T-helper 2 cell (primary cell): ENCODE measurements around the gene KCNV2.
"Not testable (repeated sequence)": the region's sequence is repeated elsewhere in the genome, so short reads cannot be mapped to it uniquely, and the experiment has no call there.

Experiments
- DNase-seq, 5 experiments: peaks; one replicate each; pipeline versions ENCODE4 v3.0.0 to v3.0.0-alpha.2; 2012 to 2022
- total RNA-seq, 2 donors: gene quantifications; one replicate each; lab custom pipeline; 2026; lab: John Stamatoyannopoulos, UW

KCNV2 gene
- total RNA-seq = 0 reads per million in 2 donors

DNA sequence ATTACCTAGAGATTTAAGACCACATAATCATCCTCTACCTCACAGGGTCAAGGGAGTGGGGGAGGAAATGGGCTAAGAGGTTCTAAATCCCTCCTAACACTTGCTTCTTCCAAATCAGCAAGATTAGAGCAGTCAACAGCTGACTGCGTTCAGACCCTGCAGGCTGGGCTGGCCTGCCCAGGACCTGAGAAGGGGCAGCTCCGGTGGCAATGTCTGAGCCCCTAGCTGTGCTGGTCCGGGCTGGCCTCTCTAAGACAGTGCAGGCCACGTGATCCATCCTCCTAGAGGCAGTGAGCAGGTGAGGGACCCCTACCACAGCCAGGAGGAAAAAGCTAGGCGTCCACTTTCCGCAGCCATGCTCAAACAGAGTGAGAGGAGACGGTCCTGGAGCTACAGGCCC lies at the start of gene KCNV2:
TSS of gene KCNV2 (plus strand) at position 126 of the 400 bp plus-strand sequence. CDS start at position 356, 230 bp downstream.
- no peak for DNase-seq

DNA sequence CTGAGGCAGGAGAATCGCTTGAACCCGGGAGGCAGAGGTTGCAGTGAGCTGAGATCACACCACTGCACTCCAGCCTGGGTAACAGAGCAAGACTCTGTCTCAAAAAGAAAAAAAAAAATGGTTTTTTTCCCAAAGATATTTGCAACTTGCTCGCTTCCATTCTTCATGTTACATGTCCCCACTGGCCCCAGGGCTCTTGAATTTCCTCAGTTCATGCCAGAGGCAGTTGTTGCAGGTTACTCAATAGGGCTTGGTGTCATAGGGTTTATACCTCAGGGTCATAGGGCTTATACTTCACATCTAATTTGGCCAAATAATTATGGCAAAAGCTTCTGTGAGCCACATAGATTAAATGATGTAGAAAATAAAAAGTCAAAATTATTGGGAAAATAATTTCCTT lies 44.1 kb upstream of the KCNV2 start:
- no peak for DNase-seq

DNA sequence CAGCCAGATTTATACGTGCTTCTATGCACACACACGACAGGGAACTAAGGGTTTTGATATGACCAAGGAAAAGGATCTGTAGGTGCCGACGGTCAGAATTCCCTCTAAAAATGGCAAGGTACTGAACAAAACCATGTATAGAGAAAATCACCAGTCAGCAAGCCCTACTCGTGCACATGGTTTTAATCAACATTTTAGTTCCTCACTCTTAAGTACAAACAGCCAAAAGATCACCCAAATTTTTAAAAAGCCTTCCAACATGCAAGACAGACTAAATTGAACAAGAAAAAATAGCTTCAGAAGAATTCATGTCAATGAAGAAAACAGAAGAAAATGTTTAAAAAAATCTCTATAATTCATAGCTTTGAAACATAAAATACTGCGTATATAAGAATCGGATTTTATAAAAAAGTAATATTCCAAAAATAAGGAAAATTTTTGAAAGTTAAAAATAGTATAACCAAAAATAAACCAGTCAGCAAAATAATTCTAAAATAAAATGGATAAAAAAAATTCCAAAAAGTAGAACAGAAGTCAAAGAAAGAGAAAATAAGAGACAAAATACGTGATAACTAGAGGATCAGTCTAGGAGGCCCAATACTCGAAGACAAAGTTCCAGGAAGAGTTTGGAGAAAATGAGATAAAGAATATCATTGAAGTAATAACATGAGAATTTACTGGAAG lies 43.0 kb upstream of the KCNV2 start:
- no peak for DNase-seq

DNA sequence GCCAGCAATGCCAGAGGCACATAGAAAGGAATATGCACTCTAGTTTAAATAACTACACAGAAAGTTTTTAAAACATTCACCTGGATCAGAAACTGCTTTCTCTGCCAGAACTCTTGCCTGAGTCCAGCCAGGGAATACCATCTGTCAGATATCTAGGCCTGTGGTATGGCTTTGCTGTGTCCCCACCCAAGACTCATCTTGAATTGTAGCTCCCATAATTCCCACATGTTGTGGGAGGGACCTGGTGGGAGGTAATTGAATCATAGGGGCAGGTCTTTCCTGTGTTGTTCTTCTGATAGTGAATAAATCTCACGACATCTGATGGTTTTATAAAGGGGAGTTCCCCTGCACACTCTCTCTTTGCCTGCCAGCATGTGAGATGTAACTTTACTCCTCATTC lies 41.5 kb upstream of the KCNV2 start:
- no peak for DNase-seq

DNA sequence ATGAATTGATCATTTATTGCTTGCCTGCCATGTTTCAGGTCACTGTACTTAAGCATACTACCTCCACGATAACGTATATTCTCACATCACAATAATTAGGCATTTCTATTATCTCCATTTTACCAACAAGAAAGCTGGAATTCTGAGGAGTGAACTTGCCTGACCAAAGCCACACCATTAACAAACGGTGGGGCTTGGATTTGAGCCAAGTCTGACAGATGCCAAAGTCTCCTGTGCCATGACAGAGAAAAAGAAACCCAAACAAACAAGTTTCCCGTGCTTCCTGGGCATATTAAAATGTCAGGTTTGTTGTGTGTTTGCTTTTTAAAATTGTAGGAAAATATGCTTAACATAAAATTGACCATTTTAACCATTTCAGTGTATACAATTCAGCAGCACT lies 40.8 kb upstream of the KCNV2 start:
- no peak for DNase-seq

DNA sequence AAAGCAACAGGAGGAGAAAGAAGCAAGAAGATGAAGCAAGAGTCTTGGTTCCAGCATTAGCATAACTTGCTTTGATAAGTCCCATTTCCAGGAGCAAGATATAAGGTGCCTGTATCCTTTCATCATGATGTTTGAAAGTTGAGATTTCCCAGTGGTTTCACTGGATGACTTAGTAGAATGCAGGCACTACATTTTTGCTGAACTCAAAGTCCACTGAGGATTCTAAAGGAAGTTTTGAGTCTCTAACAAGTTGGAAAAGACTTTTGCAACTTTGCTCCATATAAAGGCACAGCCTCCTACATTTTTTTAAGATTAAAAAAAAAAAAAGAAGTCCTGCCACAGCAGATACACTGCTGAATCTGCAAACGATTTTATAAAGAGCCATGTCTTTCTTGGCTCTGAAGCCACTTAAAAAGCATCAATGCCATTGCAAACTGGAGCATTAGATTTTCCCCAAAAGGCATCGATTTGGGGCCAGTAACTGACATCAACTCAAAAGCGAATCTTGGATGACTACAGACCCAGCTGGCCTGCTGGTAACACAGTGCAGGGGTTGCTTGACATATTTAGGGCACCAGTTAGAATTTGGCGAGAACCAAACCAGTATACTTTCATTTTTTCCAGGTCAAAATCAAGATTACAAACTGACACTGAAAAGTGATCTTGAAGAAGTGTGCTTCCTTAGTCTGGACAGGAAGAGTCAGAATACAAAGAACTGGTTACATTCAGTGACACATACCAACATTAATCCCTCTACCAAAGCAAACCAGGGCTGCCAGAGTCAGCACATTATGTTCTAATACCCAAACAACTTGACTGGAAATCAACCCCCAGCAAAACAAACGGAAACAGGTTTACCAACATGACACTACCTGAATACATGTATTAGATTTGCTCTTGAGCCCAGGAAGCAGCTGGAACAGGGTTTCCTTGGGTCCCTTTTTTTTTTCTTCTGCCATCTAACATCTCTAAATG lies 39.1 kb upstream of the KCNV2 start:
- DNase-seq = no peak

DNA sequence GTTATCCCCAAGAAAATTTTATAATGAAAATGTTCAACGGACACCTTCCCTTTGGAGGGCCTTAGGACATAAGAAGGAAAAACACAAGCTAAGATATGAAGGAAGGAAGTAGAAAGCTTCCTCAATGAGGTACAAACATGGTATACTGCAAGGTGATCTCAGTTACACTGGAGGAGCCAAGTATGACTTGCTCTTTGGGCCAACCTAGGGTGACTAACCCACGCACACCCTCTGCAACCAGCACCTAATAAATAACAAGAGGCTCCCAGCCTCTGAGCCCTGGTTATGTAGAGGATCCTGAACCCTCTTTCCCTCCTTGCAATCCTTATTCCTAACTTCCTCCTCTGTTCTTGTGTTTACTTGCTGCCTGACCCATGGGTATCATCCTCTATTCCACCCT lies 38.3 kb upstream of the KCNV2 start:
- DNase-seq = no peak

DNA sequence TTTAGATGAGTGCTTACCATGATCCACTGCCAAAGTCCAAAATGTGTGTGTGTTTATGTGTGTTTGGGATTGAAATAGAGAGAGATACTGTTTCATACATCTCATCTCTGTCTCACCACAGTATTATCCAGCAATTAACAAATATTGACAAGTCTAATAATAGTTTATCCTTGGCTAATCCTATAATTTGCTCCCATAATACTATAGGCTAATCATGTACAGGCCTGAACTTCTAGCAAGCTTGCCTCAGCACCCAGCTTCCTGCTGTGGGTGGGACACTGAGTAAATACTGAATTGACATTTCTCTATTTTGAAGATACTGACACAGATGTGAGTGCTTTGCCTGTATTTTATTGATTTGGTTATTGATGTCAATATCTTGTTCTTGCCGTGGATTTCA lies 35.3 kb upstream of the KCNV2 start:
- no peak for DNase-seq

DNA sequence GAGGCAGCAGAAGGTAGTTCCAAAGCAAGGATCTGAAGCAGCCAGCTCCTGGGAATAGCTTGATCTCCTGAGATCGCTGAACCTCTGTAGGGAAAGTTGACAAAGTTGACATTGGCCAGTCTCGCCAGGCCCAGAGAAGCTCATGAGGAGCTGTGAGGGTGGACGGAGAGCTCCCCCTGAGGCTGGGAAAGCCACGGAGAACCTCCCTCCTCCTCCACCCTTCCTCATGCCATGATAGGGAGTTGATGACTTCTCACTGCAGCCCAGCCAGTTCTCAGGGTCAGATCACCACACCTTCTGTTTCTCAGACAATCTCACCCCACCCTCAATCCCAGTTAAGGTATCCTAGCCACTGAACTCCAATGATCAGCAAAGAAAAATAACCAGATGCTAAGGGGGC lies 30.4 kb upstream of the KCNV2 start:
- DNase-seq = no peak

DNA sequence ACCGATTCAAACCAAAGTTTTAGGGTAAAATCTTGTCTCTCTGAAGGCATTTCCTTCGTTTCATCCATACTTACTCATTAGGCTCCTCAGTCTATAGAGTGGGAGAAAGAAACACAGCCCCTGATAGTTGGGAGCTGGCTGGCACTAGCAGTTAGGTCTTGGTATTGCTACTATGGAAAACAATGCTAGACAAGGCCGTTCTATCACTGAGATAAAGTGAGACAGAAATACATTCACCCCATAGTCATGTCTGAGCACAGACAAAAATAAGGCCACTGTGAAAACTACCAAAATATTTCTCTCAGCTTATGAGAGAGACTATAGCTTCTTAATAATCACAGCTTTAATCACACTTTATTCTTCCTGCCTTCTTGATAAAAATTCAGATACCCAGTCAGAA lies 28.7 kb upstream of the KCNV2 start:
- no peak for DNase-seq

DNA sequence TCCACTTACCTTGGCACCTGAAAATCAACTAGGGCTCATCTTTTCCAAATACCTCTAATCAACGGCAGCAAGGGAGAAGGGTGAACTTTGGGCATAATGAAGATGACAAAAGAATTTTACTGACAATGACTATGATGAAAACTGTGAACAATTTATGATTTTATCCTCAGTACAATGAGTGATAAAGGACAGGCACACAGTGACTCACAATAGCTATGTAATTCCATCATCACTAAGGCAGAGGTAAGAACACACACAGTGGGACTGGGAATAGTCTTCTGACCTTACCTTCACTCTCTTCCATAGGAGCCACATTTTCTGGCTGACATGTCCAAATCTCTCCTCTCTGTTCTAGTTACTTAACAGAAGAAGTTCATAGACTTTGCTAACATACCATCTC lies 26.1 kb upstream of the KCNV2 start:
- no peak for DNase-seq

DNA sequence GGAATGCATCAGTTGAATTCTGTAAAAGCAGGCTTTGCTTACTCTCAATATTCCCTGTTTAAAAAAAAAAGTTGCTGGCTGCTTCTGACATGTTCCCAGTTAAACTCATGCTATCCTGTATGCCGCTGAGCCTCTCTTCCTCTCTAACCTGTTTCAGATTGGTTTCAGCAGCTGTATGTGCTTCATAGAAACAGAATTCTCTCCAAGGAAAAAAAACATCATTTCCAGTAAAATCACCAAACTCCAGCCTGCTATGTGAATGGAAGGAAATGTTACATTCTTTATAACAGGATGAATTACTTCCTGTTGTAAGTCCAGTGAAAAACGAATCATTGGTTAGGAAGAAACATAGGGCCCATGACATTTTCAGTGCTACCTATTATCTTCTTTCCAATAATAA lies 25.7 kb upstream of the KCNV2 start:
- no peak for DNase-seq

DNA sequence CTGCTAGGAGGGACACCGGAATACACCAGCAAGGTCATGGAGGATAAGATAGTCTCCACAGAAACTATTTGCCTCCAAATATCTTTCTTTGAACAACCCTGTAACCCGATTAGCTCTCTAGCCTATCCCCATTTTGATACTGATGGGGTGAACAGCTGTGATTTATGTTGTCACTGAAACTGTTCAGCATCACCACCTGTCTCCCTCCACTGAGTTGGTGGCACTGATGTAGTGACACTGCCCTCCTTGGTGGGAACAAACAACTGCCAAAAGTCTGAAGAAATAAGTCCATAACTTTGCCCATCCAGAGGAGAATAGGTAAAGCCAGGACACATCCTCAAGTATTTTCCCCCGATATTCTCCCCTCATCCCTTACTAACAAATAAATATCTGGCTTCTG lies 24.3 kb upstream of the KCNV2 start:
- DNase-seq = no peak

DNA sequence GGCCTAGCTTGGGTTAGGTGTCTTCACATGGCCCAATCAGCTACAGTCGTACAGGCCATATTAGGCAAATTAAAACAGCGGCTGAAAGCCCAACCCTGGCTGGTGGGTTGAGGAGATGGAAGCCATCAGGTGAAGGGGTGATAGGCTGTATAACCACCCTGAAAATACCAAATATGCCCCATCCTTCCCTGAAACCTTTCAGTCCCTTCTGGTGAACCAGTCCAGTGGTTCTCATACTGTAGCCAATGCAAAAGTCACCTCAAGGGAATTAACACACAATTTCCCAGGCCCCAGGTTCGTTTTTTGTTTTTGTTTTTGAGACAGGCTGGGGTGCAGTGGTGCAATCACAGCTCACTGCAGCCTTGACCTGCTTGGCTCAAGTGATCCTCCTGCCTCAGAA lies 19.8 kb upstream of the KCNV2 start:
- DNase-seq = no peak

DNA sequence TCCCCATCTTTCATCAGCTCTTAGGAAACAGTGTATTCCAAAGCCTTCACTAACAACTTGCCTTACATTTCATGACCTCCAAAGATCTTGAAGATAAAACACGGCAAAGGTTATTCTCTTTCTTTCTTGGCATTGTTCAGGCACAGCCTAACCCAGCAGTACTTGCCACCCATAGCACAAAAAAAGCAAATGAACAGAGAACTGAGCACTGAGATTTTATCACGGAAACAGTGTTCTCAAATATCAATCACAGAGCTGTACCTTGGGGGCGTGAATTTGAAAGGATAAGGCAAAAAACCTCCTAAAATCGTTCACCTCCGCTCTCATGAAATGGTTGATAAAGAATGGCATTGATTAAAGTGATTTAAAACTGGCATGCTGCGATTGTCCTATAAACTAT lies 16.9 kb upstream of the KCNV2 start:
- no peak for DNase-seq

DNA sequence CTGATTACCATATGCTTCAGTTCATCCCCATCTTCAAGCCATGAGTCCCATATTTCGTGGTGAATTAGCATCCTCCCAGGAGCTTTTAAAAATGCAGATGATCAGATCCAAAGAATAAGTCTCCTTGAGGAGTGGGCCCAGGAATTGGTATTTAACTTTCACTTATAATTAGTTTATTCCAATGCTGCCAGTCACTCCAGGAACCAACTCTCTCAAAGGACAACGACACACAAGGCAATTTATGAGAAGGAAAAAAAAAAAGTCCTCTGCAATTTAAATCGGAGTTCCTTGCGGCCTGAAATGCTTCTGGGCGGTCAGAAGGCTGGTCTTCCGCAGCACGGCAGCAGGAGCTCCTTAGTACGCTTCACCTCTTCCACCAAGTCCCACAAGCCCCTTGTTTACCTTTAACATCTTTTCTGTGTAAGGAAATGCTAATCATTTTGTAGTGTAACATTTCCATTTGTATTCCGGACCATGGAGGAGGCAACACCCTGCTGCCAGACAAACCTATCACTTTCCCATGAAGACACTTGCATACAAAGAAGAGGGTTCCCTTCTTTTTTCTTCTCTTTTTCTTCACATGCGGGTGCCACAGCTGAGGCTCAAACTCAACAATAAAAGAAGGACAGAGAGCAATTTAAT lies 16.3 kb upstream of the KCNV2 start:
- DNase-seq = no peak

DNA sequence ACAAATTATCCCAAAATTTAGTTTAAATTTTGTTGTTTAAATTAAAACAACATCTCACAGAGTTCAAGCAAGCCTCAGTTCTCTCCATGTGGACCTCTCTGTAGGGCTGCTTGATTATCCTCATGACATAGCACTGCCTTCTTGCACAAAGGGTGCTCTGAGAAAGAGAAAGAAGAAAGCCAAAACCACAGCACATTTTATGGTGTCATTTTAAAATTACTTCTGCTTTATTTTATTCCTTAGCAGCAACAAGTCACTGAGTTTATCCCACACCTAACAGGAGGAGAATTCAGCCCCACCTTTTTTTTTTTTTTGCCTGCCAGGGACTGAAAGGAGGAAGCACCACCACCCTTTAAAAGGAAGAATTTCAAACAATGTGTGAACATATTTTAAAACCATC lies 12.8 kb upstream of the KCNV2 start:
- no peak for DNase-seq

DNA sequence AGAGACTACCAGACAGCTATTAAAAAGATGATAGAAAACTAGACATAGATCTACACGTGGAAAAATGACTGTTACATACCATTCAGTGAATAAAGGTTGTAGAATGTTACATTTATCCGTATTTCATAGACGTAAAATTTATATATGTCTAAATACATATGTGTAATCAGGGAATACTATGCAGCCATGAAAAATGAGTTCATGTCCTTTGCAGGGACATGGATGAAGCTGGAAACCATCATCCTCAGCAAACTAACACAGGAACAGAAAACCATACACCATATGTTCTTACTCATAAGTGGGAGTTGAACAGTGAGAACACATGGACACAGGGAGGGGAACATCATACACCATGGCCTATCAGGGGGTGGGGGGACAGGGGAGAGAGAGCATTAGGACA lies 10.1 kb upstream of the KCNV2 start:
- DNase-seq = not testable (repeated sequence)

DNA sequence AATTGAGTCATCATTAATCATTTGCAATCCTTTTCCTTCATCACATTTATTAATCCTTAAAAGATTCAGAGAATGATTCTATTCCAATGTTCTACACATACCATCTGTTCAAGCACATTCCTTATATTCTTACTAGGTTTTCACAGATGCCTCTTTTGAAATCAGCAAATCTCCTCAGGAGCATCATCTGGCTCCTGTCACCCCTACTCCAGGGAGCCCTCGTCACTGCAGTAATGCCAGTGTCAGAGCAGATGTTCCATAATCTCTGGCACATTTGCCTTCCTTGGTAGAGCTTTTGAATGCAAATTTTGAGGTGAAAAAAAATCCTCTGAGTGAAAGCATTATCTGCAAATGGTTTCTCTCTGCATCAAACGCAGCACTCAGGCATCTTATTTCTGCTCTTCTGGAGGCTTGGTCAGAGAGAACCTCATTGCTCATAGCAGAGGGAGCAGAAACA lies 7.6 kb upstream of the KCNV2 start:
- DNase-seq = no peak

DNA sequence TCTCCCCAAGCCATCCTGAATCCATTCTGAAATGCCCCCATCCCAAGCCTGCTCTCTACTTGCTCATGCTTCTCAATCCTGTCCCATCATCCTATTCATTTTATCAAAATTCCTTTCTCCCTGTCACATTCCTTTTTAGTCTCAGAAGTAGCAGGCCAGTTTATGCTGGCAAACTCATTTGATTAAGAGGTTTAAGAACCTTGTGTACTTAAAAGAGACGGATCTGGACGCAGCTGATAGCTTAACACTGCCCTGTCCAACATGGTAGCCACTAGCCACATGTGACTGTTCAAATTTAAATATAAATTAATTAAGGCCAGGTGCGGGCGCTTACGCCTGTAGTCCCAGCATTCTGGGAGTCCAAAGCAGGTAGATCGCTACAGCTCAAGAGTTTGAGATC lies 5.6 kb upstream of the KCNV2 start:
- DNase-seq = no peak

DNA sequence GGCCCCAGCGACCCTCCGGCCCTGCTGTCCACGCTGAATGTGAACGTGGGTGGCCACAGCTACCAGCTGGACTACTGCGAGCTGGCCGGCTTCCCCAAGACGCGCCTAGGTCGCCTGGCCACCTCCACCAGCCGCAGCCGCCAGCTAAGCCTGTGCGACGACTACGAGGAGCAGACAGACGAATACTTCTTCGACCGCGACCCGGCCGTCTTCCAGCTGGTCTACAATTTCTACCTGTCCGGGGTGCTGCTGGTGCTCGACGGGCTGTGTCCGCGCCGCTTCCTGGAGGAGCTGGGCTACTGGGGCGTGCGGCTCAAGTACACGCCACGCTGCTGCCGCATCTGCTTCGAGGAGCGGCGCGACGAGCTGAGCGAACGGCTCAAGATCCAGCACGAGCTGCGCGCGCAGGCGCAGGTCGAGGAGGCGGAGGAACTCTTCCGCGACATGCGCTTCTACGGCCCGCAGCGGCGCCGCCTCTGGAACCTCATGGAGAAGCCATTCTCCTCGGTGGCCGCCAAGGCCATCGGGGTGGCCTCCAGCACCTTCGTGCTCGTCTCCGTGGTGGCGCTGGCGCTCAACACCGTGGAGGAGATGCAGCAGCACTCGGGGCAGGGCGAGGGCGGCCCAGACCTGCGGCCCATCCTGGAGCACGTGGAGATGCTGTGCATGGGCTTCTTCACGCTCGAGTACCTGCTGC lies 839 bp downstream of the KCNV2 start:
- DNase-seq = no peak

DNA sequence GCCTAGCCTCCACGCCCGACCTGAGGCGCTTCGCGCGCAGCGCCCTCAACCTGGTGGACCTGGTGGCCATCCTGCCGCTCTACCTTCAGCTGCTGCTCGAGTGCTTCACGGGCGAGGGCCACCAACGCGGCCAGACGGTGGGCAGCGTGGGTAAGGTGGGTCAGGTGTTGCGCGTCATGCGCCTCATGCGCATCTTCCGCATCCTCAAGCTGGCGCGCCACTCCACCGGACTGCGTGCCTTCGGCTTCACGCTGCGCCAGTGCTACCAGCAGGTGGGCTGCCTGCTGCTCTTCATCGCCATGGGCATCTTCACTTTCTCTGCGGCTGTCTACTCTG lies 1.4 kb downstream of the KCNV2 start:
- no peak for DNase-seq

DNA sequence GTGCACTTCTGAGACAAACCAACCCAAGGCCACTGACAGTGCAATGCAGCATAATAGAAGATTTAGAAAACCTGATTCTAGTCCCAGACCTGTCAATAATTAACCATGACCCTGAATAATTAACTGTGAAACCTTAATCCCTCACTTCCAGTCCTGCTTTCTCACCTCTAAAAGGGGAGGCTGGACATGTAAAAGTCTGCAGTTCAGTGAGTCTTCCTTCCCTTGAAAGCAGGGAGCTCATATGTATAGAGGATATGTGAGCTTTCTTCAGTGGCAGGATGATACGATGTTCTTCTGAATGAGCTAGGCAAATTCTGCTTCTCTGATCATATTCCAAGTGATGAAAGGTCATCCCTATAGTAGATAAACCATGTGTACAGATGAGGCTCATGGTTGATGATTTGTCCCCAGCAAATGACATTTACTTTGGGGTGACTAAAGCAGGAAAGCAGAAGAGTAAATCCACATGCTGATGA lies 2.9 kb downstream of the KCNV2 start:
- DNase-seq = no peak
